Measurements from ENCODE around the gene PLA2G2F. TPM values are rescaled to one million over a fixed set of nuclear protein-coding genes. Genes with fewer than 3 reads are reported as not detected.
A peak's percentile ranks its signal among the peaks of the same experiment; 100 is the strongest.

PLA2G2F gene
- polyA plus RNA-seq, 3 donors, result 0.40 to 0.64 (median 0.44) TPM

- DNase-seq, result peak; percentile 60
Observed at GRCh38 chr1:20168564-20169491, 29.7 kb downstream of the PLA2G2F start.

- no peak for DNase-seq
Observed at GRCh38 chr1:20169932-20170331, 30.8 kb downstream of the PLA2G2F start.

- DNase-seq, result no peak
Observed at GRCh38 chr1:20172033-20172590, 33.0 kb downstream of the PLA2G2F start.

- DNase-seq, result no peak
Observed at GRCh38 chr1:20174937-20175666, 36.0 kb downstream of the PLA2G2F start.

GRCh38 chr1:20178634-20179370 is 39.7 kb downstream of the PLA2G2F start:
- no peak for DNase-seq

- no peak for DNase-seq
Observed at GRCh38 chr1:20179371-20180128, 40.4 kb downstream of the PLA2G2F start.

GRCh38 chr1:20180129-20180843 is 41.2 kb downstream of the PLA2G2F start:
- DNase-seq, result no peak

GRCh38 chr1:20180844-20181207 is 41.7 kb downstream of the PLA2G2F start:
- no peak for DNase-seq

- DNase-seq, result no peak
Observed at GRCh38 chr1:20182415-20182814, 43.3 kb downstream of the PLA2G2F start.

GRCh38 chr1:20183035-20183434 is 43.9 kb downstream of the PLA2G2F start:
- DNase-seq, result no peak

- DNase-seq, result no peak
Observed at GRCh38 chr1:20183616-20184271, 44.6 kb downstream of the PLA2G2F start.

- DNase-seq, result no peak
Observed at GRCh38 chr1:20184481-20184900, 45.4 kb downstream of the PLA2G2F start.

GRCh38 chr1:20184997-20185833 is 46.1 kb downstream of the PLA2G2F start:
- no peak for DNase-seq

- peak; percentile 64 for DNase-seq
Observed at GRCh38 chr1:20185834-20186782, 47.0 kb downstream of the PLA2G2F start, which contains the start of the genes PLA2G2C and UBXN10. PLA2G2C (minus strand) TSS chr1:20186518; CDS start chr1:20177363, 9,155 bp downstream. UBXN10 (plus strand) TSS chr1:20186096; CDS start chr1:20190562, 4,466 bp downstream.

GRCh38 chr1:20187103-20187812 is 48.1 kb downstream of the PLA2G2F start:
- DNase-seq, result no peak

GRCh38 chr1:20187813-20188454 is 48.8 kb downstream of the PLA2G2F start:
- no peak for DNase-seq

Data from renal pelvis (tissue), 4 donors.